Measurements from ENCODE around the gene TRABD2B.

The TRABD2B gene

DNA sequence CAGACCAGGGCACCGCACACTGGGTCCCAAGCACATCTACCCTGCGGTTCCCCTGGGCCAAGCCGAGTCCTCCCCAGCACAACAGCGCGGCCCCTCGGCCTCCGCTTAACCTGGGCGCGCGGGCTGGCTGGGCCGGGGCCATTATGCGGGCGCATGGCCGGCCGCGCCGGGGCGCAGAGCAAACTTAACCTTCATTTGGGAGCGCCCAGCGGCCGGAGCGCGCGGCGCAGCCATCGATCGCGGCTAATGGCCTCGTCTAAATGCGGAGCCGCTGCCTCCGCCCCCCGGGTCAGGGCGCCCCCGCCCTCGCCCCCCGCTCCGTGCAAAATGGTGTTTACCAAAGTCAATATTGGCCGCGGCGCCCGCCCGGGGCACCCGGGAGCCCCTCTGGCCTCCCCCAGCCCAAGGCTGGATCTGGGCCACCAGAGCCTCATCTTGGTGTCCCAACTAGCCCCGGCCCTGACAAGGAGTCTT is 272.1 kb downstream of the TRABD2B start:
- DNase-seq (ENCODE audit: low spot score): no peak

DNA sequence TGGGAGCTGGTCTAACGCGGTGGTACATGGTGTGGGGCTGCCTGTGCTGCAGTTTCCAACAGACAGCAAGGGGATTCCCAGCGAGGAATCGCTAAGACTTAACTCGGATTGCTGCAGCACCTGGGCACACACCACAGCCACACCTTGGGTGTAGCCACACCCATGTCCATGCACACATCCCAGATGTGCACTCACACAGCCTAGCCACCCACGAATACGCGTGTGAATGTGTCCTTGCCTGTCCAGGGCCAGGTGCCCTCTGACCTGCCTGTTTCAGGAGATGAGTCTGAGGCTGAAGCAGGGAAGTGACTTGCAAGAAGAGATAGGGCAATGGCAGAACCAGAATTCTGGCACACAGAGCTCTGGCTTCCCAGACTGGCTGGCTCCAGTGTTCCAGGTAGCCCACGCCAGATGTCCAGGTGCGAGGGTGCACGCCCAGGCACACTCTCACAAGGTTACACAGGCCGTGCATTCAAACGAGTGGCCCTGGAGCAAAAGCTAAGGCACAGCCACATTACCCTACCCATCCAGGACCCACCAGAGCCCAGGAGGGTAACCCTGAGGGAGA is 272.7 kb downstream of the TRABD2B start:
- no peak for DNase-seq (ENCODE audit: low spot score)

DNA sequence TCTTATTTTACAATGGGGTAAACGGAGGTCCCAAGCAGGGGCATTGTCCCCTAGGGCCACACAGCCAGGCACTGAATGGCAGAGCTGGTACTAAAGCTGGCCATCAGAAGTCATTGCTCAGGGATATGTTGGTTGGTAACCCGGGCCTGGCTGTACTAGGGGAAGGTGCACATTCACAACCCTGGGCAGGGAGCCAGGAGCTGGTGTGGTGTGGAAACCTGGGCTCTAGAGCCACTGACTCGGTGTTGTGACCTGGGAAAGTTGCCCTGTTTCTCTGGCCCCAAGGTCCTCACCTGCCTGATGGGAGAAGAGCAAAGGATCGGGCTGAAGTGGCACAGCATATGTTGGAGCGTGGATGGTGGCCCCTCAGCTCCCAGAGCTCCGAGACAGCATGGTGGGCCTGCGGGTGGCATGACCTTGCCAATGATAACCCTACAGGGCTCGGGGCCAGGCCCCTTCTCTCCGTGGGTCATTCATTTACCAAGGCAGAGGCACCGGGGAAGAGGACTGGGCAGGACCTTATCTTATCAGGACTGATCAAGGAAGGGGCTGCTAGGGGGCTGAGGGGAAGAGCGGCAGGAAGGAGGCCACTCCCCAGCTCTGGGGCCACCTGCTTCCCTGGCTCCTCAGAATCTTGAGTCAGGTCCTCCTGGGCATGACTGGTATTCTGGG is 274.1 kb downstream of the TRABD2B start:
- DNase-seq (ENCODE audit: low spot score): no peak

DNA sequence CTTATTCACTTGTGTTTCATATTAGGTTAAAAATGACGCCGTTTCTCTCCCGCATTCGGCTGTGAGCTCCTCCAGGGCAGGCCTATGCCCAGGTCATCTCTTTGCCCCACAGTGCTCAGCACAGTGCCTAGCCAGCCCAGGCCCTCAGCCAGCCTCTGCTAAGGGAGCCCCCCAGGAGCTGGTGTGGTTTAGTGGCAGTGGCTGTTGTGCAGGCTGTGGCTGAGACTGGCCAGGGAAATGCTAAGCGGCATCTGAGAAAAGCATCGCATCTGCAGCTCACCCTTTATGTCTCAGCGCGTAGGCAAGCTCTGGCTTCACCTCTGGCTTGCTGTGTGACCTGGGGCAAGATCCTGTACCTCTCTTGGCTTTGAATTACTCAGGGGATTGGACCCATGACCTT is 275.1 kb downstream of the TRABD2B start:
- no peak for DNase-seq (ENCODE audit: low spot score)

DNA sequence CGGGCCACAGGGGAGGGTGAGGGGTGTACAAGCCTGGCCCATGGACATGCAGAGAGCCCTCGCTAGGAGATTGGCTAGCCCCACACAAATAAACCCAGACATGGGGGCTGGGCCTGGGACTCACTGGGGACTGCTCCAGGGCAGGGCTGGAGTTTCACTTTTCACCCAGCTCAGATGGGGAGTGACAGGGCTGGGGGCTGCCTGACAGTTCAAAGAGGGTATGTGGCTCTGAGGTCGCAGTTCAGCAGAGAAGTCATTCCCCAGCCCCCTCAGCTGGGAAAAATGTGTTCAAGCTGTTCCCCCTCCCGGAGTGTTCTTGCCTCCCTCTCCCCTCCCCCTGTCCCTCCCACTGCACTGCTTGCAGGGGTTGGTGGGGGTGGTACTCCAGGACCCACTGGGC is 277.1 kb downstream of the TRABD2B start:
- DNase-seq (ENCODE audit: low spot score): no peak

DNA sequence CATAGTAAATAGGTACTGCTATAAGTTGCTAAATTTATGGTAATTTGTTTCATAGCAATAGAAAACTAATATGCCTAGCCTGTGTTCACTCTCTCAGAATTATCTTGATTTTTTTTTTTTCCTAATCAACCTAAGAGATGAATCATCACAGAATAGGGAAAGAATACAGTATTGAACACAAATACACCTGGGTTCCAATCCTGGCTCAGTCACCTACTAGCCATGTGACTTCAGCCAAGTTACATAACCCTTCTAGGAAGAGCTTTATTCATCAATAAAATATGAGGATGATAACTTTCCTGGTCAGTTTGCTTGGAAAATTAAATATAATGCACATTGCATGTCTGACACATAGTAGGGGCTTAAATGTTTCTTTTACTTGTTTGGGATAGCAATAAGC is 279.8 kb downstream of the TRABD2B start:
- DNase-seq (ENCODE audit: low spot score): no peak

DNA sequence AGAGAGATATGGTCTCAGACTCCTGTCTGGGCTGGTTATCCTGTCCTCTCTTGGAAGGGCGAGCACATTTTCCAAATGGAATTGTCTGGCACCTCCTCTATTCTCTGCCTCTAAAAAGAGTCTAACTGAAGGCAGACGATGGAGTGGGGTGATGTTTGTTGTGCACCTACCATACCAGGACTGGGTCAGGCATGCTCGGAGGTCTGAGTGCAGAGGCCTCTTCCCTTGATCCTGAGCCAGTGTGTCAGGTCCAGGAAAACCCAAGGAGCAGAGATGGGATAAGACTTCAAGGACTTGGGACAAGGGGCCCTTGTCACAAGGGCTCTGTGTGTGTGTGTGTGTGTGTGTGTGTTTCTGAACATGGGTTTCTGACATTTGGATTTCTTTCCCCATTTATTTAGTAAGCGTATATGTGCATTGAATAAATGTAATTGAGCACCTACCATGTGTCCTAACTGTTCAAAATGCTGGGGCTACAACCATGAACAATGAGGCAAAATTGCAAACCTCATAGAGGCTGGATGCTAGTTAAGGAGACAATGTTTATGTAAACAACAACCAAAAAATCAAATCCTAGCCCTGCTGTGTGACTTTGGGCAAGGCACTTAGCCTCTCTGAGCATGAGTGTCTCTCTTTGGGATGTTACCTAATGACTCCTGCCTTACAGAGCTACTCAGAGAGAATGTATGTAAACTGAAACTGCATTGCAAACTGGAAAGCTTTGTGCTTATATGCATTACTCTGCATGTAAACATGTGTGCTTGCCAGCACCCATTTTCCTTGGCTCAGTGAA is 283.0 kb downstream of the TRABD2B start:
- no peak for DNase-seq (ENCODE audit: low spot score)

DNA sequence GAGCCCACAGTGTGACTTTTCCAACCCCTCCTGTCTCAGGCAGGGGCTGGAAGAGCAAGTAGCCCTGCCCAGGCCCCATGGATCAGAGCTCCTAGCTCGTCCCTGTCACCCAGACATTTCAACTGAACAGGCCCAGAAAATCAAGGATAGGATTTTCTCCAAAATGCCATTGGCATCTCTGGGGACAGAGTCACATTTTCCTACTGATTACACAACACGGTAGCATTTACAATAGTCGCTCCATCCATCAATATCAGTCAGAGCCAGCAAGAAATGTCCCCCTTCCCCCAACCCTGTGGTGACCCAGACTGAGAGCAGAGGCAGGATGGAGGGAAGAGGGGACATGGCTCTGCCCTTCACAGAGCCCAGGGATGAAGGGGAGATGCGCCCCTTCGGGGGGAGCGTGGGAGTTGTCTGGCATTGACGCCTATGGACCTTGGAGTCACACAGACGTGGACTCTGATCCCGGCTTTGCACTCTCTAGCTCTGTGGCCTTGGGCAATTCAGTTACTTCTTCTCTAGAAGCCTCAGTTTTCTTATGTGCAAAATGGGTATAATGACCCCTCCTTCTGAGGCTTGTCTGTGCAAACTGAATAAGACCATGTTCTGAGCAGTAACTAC is 283.7 kb downstream of the TRABD2B start:
- DNase-seq (ENCODE audit: low spot score): no peak

DNA sequence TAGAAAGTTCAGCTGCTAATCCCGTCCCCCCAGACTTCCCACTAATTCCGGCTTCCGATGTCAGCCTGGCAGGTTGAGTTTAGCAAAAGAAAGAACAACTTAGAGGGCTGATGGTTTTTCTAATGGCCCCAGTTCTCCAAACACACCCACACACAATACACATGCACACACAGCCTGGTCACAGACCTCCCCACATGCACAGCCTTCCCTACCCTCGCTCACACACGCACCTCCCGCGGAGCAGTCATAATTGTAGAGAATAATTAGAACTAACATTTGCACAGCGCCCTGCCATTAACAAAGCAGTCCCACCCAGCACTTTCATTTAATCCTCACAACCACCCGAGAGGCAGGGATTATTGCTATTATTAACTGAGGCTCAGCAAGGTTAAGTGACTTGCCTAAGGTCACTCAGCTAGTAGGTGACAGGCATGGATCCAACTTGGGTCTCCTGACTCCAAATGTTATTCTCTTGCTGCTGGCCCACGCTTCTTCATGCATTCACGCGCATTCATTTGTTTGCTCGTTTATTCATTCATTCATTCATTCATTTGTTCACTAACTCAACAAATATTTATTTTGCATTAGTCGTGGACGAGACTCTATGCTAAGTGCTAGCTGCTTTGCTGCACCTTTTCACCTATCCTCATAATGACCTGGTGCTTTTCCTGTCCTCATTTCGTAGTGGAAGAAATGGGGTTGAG is 284.4 kb downstream of the TRABD2B start:
- DNase-seq (ENCODE audit: low spot score): no peak

DNA sequence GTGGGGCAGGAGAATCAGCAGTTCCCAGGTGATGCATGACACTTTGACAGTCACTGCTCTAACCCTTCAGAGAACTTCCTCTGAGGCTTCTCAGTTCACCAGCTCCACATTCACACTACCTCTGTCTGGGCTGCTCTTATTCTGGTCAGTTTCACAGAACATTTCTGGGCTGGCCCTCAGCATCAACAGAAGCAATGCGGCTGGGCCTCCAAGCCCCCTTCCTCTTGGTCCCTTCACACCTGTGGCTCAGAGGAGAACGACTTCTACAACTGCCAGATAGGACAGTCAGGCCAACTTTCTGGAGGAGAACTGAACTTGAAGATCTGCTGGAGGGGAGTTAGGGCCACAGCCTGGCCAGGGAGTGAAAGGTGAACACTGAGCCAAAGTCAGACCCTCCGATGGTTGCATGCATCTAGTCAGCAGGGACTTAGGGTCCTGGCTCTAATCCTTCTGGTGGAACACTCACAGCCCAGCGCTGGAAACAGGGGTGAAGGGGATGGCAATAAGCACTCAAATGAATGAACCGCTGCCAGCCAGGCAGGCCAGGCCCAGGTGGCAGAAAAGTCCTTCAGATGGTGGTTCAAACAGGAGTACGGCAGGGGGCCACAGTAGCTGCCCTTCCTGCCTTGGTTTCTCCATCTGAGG is 285.2 kb downstream of the TRABD2B start:
- DNase-seq (ENCODE audit: low spot score): no peak

DNA sequence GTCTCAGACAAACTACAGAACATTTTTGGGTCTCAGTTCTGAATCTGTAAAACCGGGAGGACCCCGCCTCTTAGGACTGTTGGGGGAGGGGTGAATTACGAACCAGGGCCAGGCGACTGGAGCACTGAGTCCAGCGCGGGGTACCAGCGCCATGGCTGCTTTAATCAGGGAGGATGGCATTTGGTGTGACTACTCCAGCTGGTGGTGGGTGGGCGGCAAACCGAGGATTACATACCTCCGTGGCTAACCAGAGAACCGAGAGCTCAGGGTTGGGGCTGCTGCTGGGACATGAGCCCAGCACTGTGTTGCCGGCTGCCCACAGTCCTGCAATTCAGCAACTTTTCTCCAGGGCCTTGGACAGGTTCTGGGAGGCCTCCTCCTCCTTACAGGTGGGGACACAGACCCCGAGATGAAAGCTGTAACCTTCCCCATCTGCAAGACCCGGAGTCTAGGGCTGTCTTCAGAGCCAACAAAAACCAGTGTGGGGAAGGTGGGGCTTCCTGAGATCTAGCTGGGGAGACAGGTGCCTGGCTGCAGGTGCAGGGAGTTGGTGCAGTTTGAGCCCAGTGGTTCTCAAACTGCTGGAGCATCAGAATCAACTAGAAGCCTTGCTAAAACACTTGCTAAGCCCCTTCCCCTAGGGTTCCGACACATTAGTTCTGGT is 285.9 kb downstream of the TRABD2B start:
- DNase-seq (ENCODE audit: low spot score): no peak

Data from CD4-positive, alpha-beta T cell treated with Interleukin-6 at 100 ng/mL for 8 hours (primary cell).